Hepatic stellate cell (primary cell): ENCODE data around the gene RASA1.
A peak's percentile ranks its signal among the peaks of the same experiment; 100 is the strongest.

ENCODE experiments used
- DNase-seq: peaks from one replicate; pipeline ENCODE4 v3.0.0; 2011; ENCODE audit warnings: low spot score

Gene RASA1

DNA sequence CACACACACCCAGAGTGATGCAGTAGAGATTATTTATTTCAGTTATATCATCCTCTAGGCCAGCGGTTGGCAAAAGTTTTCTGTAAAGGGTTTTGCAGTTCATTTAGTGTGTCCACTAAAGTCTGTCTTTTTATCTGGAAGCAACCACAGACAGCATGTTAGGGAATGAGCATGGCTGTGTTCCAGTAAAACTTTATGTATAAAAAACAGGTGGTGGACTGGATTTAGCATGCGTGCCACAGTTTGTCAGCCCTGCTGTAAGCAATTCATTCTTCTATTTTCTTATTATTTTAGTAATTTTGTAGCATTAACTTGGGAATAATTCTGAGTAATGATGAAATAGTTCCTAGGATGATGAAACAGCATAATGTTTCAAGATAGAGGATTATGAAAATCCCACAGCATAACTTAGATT is 93.4 kb downstream of the RASA1 start:
- DNase-seq = no peak

DNA sequence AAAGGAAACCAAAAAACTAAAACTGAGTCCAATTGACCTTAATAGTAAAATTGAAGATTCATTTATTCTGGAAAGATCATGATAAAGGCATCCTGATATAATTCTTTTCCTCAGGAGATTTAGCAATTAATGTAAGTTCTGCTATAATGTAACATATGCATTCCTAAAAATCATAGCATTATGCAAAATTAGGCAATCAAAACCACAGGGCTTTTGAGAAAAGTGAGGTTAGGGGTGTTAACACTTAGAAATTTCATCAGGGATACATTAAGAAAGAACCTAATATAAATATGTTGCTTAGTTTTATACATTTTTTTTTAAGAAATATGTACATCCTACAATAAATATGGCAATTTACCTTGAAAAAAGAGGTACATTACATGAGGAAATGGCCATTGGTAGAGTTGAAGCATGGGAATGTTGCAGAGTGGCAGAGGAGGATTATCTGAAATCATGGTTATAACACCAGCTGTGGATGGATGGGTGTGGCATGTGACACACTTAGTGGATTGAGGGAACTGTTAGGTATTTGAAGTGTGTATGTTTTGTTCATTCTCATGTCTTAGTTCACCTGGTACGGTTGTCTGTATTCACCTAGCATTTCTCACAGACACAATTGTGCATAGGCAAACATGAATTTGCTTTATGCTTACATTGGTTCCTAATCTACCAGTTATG is 94.0 kb downstream of the RASA1 start:
- no peak for DNase-seq

DNA sequence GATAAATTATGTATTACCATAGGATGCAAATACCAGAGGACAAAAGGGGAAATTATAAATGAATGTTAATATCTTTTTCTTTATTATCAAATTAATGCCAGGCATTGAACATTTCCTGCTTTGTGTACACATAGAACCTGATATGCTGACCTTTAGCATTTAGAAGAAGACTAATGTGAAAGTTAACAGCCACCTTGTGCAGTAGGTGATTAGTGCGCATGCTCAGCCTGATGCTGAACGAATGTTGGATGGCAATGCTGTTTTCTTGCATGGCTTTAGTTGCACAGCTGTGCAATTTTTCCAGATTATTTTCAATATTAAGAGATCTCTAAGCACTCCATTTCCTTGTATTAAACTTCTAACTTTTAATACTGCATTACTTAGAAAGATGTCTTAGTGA is 99.6 kb downstream of the RASA1 start:
- no peak for DNase-seq

DNA sequence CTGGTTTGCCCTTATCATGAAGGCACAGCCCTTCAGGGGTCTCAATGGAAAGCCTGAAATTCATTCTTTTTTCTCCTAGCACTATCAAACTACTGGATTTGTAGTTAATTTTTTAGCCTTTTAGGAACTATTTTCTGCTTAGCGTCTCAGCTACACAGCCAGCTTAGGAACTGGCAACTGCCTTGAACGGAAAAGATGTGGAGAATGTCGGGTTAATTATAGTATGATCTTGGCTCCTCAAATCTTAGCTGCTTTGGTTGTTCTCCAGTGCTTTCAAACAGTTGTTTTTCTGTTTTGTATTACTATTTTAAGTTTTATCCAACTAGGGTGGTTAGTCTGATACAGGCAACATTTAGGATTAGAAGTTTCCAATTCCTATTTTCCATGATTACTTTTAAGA is 100.9 kb downstream of the RASA1 start:
- DNase-seq = no peak

DNA sequence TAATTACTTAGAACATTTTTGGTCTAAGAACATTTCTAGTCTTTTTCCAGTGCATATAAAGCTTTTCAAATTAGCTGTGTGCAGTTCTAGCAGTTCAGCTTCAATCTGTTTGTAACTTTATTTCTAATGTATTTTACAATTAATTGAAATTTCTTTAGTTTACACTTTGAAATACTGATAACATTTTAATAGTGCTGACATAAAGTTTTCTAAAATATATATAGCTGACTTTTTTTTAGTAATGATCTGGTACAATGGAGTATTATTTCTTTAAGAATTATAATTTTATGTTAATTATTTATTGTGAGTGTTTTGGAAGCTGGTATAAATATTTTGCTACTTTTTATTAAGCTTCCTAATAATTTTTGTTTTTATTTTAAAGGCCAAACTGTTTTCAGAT is 101.7 kb downstream of the RASA1 start:
- no peak for DNase-seq

DNA sequence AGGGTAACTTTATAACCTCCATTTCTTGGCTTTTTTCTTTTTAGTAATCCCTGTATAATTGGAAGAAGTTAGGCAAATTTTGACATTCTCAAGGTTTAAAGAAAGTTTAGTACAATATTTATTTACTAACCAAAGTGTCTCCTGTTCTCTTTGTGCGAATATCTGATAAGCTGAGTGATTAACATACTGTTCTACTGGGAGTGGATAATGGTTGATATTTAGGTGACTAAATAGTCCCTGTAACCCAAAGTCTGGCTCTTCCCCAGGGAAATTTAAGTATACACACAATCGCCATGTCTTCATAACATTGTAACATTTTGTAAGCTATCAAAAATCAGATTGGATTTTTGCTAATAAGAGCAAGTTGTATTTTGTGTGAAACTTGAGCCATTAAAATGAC is 105.0 kb downstream of the RASA1 start:
- no peak for DNase-seq

DNA sequence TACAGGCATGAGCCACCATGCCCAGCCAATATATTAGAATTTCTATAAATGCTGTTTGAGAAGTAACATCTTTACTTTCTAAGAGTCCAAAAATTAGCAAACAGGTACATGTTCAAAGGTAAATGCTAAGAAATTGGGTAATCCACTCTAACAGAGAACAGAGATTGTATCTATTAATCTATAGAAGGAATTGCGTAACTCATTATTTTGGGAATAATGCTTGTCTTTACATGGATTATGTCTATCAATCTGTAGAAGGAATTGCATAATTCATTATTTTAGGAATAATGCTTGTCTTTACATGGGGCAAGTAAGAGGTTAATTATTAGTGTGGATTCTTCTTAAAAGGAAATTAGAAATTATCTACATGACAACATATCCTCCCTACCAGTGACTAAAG is 114.5 kb downstream of the RASA1 start:
- DNase-seq = no peak

DNA sequence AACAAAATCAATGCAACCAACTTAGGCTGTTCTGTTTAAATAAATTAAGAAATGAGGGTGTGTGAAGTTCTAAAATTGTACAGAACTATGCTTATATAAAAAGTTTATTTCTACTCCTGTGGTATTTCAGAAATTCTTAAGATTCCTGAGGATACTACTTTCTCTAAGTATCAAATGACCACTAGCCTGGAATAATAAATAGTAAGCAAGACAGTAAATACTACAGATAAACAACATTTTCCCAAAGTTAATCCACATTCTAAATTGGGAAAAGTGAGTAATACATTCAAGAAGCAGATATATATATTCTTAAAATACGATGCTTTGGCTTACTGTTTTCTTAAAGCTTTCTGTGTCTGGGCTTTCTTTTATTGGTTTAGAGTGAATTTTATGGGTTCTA is 115.5 kb downstream of the RASA1 start:
- peak; percentile 16 for DNase-seq

DNA sequence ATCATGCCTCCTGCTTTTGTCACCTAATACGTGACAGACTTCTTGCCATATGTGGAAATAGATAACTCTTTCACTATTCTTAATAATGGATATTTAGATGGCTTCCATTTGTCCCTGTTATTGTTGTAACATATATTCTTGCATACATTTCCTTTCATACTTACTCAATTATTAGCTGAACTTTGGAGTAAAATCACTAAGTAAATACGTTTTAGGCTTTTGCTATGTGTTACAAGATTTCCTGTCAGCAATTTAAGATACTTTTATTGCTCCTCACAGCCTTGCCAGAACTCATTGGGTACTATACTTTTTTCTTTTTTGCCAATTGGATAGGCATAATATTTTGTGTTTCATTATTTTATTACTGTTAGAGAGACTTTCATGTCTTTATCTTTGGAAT is 118.1 kb downstream of the RASA1 start:
- DNase-seq = no peak

DNA sequence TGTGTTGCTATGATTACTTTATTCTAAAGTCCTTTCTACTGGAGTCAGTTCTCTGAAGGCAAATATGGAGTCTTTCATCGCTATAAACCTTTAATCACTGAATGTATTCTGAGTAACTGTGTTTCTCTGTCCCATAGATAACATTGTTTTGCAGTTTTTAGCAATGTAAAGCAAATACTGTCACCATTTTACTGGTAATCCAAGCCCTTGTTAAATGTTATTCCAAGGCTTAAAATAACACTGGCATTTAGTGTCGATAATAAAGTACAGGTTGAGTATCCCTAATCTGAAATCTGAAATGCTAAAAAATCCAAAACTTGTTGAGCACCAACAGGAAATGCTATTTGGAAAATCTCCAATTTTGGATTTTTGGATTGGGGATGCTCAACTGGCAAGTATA is 120.4 kb downstream of the RASA1 start:
- DNase-seq = no peak

DNA sequence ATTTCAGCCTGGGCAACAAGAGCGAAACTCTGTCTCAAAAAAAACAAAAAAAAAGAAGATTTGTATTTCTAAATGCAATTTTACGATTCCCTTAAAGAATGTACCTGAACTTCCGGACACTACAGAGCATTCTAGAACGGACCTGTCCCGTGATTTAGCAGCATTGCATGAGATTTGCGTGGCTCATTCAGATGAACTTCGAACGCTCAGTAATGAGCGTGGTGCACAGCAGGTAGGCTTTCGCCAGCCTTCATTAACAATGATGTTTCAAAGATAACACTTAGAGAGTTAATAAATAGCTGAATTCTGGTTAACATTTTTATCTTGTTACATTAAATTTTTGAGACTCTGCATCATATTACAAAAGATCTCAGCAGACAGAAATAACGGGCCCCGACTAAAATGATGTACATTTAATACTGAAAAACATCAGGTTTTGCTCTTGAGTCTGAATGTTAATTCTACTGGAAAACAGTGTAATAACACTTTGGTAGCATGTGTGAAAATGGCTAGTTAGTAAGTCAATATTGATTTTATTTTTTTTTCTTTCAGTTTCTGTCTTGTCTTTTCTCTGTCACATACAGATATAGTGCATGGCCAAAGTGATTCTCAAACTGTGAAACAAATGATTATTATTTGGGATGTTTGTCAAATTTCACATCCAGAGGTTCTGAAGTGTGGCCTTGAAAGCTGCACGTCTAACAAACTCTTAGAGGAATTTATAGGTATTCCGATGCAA is 121.8 kb downstream of the RASA1 start:
- no peak for DNase-seq

DNA sequence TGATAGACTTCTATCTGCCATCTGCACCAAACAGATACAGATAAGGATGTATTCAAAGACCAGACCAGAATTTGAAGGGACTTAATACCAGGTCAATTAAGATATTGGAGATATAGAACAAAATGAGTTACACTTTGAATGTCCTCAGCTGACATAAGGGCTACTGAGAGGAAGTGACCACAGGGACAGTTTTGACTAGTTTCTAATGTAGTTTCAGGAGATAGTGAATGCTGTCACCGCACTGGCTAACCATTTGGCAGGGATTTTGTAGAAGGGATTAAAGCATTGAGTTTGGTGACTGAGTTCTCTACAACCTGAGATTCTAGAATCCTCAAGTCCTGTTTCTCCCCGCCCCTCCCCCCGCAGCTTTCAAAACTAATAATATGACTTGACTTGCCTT is 122.4 kb downstream of the RASA1 start:
- DNase-seq = no peak

DNA sequence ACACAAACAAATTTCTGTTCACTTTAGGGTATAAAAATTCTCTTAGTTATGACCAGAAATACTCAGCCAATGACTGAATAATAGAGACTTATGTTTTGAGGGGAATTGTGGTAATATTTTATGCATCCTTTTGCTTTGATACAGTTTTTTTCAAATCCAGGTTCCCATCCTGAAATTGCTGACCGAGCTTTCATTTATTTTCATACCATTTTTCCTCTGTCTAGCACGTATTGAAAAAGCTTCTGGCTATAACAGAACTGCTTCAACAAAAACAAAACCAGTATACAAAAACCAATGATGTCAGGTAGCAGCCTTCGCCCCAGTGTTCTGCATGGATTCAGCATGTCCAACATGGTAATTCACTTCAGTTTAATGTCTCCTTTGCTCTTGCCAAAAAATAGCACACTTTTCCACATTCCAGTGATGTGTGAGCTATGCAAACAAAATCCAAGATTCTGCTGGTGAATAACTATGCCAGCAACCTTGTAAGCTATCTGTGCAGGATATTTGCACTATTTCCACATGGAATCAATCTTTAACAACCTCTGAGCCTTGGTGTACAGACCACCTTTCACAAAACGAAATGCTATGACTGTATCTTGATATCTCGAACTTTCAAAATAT is 123.0 kb downstream of the RASA1 start:
- no peak for DNase-seq

DNA sequence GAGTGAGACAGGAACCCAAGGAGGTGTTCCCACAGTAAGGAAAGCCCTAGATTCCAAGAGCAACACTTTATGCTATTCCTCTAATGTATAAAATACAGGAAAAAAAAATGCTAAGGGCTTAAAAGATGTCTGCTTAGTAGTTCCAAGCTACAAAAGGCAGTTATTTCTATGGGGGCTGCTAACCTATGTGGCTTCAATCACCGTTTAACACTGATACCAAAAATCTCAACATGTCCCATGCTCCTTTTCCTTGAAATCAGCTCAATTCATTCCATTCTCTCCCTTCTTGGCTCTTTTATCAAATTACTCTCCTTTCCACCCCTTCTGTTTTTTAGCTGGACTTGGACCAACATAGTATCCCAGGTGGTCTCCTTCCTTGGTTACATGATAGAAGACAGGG is 124.5 kb downstream of the RASA1 start:
- no peak for DNase-seq

DNA sequence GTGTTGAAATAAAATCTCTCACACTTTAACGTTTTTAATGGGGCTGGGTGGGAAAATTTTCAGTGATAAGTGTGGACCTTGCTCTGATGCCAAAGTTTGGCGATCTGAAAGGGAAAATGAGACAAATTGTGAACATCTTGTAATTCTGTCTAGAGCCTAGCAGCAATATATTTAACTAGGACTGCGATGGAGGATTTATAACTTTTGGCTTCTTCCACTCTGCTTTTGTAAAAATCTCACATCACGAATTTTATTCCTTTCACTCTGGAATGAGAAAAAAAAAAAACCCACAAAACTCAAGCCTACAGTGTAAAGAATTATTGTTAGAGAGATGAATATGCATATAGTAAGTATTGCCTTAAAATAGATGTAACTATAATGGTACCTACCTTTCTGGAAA is 125.1 kb downstream of the RASA1 start:
- DNase-seq = no peak

DNA sequence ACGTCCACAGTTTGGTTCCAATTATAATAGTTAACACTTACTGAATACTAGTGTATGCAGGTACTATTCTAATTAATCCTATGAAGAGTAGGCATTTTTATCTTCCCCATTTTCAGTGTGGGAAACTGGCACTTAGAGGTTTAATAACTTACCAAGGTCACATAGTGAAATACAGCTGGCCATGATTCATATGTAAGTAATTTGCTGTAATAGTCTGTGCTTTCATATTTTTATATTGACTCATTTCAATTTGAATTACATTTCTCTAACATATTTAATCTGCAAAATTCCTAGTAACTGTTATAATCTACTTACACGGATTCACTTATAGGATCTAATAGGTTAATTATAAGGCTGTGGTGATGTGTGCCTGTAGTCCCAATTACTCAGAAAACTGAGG is 125.6 kb downstream of the RASA1 start:
- DNase-seq = peak; percentile 13

DNA sequence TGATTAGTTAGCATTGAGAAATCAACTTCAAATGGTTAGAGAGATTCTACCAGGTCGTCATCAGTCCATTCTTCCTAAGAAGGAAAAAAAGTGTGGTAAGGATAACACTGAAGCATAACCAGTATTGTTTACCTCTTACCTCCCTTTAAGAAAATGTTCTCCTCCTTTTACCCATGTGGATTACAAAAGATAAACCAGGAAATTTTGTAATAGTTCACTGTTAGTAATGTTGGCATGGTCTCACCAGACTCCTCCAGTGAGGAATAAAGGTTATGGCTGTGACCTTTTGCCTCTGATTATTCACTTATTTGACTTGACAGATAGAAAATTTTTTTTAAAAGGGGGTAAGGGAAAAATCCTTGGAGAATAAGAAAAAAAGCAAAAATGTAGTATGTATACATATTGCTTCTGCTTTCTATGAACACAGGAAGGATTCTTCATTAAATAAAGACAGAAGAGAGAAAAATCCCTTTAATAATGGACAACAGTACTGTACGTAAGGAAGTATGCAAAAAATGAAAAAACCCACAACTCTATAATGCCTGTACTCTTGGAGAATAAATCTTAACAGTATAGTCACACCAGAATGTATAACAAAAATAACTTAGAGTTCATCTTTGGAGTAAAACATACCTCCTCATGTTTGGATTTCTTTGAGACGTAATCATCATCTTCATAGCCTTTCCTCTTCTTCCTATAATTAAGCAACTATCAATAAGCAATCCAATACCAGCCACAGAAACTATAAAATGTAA is 126.9 kb downstream of the RASA1 start:
- DNase-seq = peak; percentile 2

DNA sequence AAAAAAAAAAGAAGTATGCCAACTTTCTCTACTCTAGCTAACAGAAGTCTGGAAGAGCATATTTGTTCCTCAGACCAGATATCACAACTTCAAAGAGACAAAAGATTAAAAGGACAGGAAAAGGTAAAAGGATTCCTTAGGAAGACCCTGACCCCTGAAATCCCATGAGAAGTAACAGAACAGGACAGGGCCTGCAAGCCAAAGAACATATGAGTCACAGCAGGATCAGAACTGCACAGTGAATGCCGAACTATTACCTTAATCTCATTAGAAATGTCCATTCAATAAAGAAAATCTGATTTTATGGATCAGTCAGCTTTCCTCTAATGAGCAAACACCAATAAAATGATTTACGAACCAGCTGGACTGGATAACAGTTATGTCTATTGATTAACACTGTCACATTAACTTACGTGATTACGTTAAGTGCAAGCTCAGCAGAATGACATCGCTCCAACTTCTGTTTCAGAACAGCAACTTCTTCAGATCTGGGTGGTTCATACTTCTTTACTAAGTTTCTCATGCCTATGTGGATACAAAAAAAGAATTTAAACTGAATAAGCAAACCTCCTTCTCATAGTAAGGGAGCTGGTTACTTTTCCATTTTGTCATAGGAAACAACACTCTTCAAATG is 131.4 kb downstream of the RASA1 start:
- no peak for DNase-seq

DNA sequence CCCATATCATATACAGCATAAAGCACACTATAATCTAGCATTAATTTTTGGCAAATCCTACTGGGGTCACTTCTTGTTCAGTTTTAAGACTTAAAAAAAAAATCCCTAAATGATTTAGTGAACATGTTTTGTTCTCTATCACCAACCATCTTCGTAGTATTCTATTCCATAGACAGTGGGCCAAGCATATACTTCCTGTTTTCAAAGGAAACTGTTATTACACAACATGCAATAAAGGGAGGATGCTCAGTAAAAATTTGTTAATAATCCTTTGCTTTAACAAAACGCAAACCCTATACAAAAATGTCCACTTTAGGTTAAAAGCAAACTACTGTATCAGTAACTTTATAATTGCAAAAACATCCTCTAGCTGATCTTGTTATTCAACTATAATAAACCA is 132.0 kb downstream of the RASA1 start:
- DNase-seq = no peak

DNA sequence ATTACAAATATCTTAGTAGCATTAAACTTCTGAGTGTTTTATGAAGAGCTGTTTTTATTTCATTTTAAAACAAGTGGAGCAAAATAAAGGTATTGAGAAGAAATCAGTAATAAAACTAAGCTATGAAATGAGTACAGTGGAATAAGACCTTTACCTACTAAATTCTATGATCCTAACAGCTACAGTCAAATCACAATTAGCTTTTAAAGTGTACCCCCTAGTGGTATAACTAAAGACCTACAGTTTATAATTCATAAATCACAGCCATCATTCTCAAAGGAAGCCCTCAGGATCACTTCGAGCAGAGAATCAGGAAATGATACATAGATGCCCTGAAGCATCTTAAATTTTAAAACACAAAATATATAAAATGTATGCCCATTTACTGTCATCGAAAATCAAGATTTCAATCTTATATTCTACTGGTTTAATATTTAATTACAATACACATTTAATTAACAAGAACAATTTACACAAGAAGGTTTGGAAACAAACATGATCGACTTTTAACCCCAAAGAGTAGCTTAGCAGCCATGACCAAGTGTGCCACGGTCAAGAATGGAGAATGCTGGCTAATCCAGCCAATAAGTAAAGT is 132.7 kb downstream of the RASA1 start:
- peak; percentile 8 for DNase-seq

DNA sequence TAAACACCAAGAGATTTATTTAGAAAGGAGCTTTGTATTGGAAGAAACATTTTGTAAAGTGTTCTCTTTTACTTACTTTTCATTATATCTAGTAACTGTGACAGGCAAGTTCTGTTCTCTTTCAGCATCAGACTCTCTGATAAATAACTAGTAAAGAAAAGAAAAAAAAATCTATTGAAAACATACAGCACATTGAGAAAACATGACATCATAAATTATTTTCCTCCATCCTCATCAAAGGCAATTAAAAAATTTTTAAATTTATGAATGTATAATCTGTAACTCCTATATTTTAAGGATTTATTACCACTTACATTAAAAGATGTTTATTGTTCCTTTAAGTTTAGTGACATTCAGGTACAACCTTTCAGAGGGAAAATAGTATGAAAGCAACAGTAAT is 133.9 kb downstream of the RASA1 start:
- DNase-seq = no peak

DNA sequence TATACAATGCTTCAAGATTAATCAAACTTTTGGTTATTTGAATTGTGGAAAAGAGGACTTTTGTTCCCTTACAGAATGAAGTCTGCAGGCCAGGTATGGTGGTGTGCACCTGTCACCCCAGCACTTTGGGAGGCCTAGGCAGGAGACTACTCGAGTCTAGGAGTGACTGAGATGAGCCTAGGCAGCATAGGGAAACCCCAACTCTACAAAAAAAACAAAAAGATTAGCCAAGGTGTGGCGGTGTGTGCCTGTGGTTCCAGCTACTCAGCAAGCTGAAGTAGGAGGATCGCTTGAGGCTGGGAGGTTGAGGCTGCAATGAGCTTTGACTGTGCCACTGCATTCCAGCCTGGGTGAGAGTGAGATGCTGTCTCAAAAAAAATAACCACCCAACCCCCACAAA is 135.7 kb downstream of the RASA1 start:
- DNase-seq = no peak
